HK-2 (cell line): ENCODE data around the gene CPSF4.
A peak's percentile ranks its signal among the peaks of the same experiment; 100 is the strongest.
"Not testable (repeated sequence)": the region's sequence is repeated elsewhere in the genome, so short reads cannot be mapped to it uniquely, and the experiment has no call there.

Experiments used
- DNase-seq: peaks from one replicate; pipeline ENCODE4 v3.0.0-alpha.2; 2018; ENCODE audit not compliant: unreplicated experiment

The CPSF4 gene

GRCh38 chr7:99490878-99491277 is 52.1 kb downstream of the CPSF4 start:
- DNase-seq = no peak

DNA sequence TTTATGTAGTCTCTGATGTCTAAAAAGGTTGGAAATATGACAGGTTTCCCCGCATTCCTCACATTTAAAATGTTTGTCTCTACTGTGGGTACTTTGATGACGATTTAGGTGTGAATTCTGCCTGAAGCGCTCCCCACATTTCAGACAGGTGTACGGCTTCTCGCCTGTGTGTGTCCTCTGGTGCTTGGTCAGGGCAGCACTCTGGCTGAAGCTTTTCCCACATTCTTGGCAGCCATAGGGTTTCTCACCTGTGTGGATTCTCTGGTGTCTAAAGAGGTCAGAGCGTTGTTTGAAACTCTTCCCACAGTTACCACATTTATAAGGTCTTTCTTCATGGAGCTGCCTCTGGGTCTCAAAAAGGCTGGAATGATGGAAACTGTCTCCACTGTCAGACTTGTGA is 55.1 kb downstream of the CPSF4 start:
- DNase-seq = no peak

DNA sequence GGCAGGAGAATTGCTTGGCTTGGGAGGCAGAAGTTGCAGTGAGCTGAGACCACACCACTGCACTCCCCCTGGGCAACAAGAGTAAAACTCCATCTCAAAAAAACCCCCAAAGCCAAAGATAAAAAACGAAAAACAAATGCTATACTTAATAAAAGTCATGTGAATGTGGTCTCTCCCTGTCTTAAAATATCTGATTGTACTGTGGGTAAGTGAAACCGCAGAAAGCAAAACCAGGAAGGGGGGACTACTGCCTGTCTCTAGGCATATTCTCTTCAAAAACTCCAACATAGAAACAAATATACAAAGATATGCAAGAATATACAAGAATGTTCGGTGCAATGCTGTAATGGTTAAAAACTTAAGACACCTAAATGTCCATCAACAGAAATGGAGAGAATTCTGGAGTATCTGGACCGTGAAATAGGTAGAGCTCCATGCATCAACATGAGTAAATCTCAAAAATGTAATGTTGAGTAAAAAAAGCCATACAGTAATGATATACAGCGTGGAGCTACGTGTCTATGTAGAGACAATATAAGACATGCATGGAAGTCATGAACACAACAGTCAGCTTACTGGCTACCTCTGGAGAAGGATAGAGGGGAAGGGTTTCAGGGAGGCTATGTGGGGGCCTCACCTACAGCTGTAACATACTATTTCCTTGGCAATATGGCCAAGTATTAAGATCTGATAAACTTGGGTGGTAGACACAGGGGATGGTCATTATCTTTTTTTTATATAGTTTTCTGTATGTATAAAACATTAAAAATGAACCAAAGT is 59.2 kb downstream of the CPSF4 start:
- no peak for DNase-seq

- no peak for DNase-seq
Observed at GRCh38 chr7:99498546-99498944, 59.8 kb downstream of the CPSF4 start.

DNA sequence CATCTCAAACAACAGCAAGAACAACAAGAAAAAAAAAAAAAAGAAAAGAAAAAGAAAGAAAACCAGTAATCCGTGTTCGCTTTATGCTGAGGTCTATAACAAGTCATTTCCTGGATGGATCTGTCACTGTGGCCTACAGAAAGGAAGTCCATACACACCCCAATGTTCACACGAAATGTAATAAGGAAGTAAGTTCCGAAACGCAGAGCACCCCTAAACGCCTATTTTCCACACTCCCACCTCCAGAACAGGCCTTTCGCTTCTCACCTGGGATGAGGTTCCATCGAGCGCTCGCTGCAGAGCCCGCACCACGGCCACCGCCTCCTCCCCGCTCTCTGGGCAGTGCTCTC is 60.6 kb downstream of the CPSF4 start:
- DNase-seq = no peak

DNA sequence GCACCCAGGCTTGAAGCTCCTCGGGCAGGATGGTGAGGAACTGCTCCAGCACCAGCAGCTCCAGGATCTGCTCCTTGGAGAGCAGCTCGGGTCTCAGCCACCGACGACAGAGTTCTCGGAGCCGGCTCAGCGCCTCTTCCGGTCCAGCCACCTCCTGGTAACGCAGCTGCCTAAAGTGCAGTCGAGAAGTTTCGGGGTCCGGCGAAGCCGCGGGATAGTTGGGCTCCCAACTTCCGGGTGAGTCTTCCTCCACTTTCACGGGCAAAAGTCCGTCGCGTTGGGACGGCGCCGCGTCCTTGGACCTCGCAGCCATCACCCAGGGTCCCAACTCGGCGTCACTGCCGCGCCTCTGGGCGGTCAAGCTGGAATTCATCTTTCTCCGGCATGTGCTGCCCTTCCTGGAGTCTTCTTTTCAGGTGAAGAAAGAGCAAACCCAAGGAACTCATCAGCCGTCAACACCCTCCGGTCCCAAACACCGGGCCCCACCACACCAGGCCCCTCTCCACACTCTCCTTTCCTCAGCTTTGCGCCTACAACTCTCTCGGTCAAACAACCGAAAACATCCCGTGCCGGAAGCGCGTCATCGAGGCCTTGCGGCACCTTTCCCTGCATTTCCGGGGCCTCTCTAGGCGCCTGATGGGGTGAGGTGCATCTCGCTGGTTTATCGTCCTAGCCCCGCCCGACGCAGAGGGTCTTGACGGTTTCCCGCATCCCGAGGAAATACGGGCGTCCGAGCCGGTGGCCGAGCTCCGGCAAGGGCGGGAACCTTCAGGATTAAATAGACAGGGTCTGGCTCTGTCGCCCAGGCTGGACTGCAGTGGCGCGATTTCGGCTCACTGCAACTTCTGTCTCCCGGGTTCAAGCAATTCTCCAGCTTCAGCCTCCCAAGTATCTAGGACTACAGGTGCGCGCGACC is 61.2 kb downstream of the CPSF4 start, which contains the start of gene ZNF394:
ZNF394 (minus strand) TSS at position 561 of the 916 bp plus-strand sequence; CDS start at position 373, 188 bp downstream.
- peak; percentile 87 for DNase-seq

- no peak for DNase-seq
Observed at GRCh38 chr7:99500637-99501009, 61.9 kb downstream of the CPSF4 start.

GRCh38 chr7:99501236-99501635 is 62.5 kb downstream of the CPSF4 start:
- not testable (repeated sequence) for DNase-seq

DNA sequence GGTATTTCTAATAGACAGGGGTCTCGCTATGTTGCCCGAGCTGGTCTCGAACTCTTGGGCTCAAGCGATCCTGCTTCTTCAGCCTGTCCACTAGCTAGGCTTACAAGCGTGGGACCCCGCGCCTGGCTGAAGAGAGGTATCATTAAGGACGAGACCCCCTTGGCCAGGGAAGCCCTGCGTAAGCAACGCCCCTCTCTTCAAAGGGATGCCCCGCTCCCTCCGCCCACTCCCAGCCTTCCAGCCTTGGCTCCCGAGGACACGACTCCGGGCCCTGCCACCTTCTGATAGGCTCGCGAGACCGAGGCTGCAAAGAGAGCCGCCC is 65.5 kb downstream of the CPSF4 start:
- no peak for DNase-seq

- DNase-seq = peak; percentile 99
Observed at GRCh38 chr7:99504603-99505323, 66.0 kb downstream of the CPSF4 start, which contains the start of gene ZKSCAN5. ZKSCAN5 (plus strand) TSS chr7:99504662; CDS start chr7:99506045, 1,383 bp downstream.

DNA sequence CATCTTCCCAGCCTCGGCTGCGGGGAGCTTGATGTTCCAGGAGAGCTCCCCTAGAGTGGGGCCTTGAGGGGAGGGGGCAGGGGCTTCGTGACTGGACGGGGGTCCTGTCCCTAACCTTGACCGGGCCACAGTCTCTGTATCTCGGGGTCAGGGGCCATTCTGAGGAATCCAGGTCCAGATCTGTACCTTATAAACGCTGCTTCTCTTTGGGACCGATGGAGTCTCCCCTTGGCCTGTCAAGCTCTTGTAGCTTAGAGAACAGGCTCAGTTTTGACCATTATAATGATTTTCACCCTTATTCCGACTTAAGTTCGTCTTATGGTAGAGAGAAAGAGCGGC is 66.5 kb downstream of the CPSF4 start:
- no peak for DNase-seq
